Fibroblast of skin of abdomen (primary cell): ENCODE measurements around the gene PSMB10.
A peak's percentile ranks its signal among the peaks of the same experiment; 100 is the strongest.
"Not testable (repeated sequence)": the region's sequence is repeated elsewhere in the genome, so short reads cannot be mapped to it uniquely, and the experiment has no call there.

ENCODE experiments used
- DNase-seq: peaks from one replicate; pipeline ENCODE4 v3.0.0-alpha.2; 2013

Gene PSMB10

DNA sequence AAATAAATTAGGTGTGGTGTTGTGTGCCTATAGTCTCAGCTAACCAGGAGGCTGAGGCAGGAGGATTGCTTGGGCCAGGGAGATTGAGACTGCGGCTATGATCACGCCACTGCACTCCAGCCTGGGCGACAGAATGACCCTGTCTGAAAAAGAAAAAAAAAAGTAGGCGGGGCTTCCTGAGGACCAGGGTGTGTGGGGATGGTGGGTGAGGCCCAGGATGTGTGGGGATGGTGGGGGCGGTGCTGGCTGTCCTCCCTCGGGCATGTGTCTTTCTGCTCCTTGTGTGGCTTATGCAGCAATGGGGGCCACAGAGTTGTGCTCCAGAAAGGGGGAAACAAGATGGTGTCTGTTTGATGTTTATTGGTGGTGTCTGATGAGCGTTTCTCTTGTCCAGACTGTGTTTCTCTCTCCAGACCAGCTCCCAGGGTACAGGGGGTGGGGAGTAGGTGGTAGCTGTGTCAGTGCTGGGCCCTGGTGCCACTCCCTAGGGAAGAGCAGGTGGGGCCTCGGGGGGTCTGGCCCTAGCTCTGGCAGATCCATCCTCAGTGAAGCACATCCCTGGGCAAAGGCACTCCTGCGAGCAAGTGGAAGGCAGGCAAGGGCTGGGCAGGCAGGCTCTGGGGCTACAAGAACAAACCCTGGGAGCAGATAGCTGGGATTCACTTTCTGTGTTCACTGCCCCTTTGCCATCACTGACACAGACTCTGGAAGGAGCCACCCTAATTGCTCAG is 5.0 kb upstream of the PSMB10 start:
- DNase-seq, result no peak

DNA sequence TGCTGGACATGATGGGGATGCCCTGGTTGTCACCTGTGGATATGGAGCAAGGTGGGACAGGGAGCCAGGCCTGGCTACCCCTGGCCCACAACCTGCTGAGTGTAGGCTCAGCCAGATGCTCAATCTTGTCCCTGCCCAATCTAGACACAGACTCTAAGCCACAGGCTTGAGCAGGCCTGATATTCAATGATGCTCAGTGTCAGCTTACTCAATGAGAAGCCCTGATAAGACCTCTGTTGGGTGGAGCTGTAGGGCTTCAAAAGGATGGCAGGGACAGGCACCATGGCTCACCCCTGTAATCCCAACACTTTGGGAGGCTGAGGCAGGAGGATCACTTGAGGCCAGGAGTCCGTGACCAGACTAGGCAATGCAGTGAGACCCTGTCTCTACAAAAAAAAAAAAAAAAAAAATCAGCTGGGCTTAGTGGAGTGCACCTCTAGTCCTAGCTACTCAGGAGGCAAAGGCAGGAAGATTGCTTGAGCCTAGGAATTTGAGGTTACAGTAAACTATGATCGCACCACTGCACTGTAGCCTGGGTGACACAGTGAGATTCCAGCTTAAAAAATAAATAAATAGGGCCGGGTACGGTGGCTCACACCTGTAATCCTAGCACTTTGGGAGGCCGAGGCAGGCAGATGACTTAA is 3.9 kb upstream of the PSMB10 start:
- DNase-seq, result no peak

DNA sequence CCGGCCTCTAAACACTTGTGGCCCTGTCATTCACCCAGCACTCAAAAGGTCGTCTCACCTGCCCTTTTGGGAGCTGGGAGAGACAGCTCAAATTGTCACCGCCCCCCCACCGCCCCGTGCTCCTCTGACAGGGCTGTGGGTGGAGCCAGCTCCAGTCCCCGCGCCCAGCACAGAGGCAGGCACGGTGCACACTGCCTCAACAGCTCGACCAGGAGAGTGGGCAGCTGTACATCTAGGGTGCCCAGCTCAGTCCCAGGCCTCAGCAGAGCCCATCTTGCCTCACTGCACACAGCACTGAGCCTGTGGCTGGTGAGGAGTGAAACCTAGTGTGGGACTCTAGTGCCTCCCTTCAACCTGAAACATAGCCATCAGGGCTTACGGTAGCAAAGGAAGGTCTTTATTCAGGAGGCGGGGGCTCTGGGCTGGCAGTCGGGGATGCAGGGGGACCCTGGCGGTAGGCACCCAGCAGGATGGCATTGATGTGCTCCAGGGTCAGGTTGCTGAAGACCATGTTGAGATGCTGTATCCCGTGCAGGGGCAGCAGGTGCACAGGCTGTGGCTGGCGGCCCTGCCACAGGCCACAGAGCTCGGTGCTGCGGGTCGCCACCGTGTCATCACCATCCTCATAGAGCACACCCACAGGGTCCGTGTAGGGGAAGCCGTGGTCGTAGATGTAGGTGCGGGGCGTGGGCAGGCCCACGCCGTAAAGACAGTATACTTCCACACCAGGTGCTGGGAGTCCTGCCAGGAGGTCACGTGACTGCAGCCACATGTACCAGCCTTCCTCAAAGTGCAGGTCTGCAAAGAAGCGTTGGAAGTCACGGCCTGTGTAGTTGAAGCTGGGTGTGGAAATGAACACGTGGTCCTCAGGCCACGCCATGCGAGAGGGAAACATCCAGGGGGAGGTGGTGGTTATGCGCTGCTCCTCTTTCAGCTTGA is 3.1 kb upstream of the PSMB10 start:
- DNase-seq, result no peak

DNA sequence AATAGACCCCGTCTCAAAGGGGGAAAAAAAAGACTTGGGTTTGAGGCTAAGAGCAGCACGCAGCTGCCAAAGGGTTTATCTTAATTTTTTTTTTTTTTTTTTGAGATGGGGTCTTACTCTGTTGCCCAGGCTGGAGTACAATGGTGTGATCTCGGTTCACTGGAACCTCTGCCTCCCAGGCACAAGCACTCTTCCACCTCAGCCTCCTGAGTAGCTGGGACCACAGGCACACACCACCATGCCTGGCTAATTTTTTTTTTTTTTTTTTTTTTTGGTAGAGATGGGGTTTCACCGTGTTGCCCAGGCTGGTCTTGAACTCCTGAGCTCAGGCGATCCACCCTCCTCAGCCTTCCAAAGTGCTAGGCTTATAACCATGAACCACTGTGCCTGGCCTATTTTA is 1.1 kb upstream of the PSMB10 start:
- not testable (repeated sequence) for DNase-seq

DNA sequence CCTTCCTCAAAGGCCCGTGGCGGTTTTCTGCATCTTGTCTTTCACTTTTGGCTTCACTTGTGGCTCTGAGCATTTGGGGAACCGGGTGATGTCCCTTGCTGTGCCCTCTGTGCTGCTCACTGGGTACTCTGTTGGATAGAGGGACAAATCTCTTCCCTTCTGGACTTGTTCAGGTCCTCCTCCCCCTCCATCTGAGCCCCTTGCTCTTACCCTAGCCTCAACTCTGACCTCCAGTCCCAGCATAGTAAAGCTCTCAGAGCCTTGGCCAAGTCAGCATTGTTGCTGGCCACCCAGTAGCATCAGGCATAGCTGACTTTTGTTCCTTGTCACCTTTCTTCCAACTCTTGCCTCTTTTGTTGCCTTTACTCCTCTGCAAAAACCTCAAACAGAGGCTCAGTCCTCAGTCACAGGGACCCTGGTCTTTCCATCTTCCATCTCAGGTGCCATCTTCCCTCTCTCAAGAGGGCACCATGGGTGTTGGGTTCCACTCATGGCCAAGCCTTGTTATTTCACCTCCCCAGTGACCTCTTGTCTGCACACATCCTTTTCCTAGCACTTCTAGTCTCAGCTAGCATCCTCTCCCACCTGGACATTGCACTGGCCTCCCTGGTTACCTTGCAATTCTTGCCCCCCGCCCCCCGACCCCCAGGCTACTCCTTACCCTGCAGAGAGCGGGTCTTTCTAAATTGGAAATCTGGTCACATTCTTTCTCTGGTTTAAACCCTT is 393 bp upstream of the PSMB10 start:
- no peak for DNase-seq

DNA sequence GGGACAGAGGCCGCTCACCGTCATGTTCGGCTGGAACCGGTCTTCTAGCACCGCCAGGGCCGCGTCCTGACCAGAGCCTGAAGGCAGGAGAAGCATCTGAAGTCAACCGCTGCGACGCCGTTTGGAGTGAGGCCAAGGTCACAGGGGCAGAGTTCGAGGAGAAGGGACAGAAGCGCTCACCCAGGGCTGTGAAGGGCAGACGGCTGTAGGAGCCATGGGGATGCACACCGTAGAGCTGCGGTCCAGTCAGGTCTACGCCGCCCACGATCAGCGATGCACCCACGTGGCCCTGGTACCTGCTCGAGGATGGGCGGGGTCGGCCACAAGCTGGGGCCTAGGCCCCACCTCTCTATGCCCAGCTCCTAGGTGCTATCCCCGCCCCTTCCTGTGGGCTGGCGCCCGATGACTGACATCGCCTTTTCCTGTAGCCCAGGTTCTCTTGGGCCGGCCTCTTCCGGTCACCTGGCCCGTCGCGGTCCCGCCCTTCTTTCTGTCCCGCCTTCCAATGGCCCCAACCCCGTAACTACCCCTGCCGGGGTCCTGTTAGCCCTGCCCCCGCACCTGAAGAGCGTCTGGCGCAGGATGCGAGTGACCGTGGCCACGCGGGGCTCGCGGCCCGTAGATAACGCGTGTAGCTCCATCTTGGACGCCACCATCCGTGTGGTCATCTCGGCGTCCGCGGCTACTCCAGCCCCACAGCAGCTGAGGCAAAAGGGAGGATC is 1.1 kb downstream of the PSMB10 start:
- peak; percentile 89 for DNase-seq

DNA sequence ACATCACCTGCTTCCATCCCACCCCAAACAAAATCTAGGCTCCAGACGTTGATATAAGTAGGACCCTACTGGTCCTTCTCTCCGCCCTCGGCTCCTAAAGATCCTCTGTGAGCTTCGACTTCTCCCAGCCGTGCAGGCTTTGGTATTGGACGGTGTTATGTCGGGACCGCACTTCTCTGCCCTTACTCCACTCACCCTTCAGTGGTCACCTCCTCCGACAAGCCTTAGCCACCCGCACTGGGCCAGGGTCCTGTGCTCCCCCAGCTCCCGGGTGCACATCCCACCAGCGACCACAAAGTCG is 1.6 kb downstream of the PSMB10 start:
- DNase-seq, result no peak

DNA sequence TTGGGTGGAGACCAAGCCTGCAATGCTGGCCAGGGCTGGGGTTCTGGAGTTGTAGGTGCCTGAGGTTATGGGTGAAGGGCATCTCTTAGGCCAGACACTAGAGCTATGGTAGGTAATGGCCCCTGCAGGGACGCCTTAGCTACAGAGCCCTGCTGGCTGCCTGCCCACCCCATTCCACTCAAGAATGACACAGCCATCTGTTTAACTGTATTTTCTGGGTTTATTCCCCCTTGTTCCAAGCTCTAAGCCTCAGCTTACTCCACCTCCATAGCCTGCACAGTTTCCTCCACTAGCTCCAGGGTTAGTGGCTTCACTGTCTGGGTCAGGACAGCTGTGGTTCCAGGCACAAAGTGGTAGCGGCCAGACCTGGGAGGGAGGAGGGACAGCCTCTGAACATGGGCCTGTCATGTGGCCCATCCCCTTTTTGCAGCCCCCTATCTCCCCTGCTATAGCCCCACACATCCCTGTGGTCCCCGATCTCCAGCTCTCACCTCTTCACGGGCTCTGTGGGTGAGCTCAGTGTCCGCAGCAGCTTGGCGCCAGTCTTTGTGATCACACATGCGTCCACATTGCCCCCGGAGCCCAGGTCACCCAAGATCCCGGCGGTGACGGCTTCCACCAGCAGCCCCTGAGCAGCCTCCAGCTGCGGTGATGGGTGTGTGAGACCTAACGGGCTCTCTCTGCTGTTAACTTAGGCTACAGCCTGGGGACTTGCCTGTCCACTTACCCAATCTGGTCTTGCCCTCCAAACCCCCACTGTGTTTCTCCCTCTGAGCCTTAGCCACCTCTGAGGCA is 2.1 kb downstream of the PSMB10 start:
- DNase-seq, result no peak

DNA sequence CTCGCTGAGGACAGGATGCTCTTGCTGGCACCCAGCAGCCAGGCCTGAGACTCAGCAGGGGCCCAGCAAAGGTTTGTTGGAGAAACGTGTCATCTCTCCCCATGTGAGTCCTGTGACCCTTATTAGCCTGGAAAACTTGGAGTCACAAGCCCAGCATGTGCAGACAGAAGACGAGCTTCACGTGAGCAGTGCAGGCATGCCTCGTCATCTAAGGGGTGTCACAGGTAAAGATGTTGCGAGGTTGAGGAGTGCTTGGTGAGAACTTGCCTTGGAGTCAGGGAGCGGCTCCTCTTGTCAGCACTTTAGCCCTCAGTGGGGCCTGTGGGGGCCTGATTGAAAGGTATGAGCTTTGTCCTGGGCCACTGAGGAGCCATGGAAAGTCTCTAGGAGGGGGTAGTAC is 2.8 kb downstream of the PSMB10 start:
- DNase-seq, result no peak

DNA sequence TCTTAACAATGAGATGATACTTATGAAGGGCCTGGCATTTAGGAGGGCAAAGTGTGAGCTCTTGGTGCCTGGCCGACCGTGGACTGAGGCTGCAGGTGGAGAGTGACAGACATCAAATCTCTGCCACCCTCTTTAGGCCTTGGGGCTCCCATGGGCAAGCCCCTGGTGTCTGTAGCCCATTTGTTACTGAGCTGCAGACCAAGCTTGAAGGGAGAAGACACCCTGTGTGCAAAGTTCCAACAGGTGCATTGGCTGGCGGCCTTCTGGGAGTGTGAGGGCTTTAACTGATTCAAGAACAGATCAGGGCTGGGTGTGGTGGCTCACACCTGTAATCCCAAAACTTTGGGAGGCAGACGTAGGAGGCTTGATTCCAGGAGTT is 4.2 kb downstream of the PSMB10 start:
- no peak for DNase-seq

DNA sequence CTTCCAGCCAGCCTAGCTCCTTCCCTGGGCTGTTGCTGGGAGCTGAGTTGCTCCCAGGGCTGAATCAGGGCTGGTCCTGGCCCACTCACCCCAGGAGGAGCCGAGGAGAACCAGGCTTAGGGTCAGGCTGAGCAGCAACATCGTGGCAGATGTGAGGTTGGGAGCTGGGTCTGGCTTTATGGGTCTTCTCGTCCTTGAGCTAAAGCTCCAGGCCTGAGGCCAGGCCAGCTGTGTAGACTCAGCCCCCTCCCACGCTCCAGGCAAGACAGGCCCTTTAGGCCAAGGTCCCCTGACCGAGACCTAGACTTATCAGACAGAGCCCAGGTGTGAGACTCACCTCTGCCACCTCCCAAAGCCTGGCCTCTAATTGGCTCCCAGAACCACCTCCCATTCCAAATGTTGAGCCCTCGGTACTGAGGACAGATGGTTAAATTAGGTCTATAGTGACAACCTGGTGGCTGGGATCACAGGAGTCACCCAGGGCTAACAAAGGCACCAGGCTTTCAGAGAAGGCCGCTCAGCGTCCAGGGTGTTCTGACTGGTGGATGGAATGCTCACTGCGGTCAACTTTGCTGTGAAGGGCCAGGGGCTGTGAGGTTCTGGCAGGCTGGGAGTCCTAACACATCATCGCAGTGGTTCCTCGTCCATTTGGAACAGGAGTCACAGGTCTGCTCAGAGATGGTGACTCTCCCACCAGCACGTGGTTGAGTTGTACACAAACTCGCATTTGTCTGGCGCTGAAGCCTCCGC is 4.8 kb downstream of the PSMB10 start, which contains the start of gene CTRL:
CTRL (minus strand) TSS at position 151 of the 750 bp plus-strand sequence; CDS start at position 141, 10 bp downstream.
- DNase-seq, result no peak

DNA sequence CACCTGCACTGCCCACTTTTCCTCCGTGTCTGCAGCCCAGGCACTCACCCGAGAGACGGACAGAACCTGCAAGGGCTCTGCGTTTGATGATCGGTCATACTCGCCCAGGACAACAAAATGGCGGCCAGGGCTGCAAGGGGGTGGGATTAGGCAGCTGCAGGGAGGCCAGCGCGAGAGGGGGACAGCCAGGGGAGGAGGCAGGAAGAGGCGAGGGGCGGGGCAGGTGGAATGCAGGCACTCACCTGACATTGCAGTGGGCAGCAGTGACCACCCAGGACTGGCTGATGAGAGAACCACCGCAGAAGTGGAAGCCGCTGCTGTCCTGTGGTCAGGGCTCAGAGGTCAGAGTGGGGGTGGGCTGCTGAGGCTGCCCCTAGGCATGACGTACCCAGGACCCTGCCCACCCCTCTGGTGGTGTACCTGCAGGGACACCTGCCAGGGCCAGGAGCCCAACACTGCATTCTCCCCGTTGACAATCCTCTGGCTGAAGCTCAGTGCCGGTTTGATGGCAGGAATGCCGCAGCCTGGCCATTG is 5.9 kb downstream of the PSMB10 start:
- DNase-seq, result no peak

DNA sequence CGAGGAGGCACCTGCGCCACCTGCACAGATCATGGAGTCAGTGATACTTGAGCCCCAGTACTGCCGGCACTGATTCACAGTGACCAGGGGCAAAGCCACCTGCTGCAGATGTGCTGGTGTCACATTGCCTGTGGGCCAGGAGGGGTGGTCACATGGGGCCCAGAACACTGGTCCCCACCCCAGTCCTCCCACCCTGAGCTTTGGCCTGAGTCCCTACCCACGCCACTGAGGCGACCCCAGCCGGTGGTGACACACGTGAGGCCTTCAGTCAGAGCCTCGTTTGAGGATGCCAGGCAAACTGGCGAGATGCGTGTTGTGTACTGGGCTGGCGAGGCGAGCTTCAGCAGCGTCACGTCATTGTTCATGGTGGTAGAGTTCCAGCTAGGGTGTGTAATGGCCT is 6.5 kb downstream of the PSMB10 start:
- no peak for DNase-seq

DNA sequence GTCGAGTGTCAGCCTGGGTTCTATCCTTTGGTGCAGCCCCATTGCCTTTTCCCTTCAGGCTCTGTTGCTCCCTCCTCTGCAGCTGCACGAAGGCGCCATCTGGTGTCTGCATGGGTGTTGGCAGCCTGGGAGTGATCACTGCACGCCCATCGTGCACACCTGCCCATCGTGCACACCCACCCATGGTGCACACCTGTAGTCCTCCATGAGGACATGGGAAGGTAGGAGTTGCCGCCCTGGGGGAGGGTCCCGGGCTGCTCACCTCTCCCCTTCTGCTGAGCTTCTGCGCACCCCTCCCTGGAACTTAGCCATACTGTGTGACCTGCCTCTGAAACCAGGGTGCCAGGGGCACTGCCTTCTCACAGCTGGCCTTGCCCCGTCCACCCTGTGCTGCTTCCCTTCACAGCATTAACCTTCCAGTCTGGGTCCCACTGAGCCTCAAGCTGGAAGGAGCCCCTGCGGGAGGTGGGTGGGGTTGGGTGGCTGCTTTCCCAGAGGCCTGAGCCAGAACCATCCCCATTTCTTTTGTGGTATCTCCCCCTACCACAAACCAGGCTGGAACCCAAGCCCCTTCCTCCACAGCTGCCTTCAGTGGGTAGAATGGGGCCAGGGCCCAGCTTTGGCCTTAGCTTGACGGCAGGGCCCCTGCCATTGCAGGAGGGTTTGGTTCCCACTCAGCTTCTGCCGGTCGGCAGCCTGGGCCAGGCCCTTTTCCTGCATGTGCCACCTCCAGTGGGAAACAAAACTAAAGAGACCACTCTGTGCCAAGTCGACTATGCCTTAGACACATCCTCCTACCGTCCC is 7.9 kb downstream of the PSMB10 start:
- DNase-seq, result peak; percentile 41

DNA sequence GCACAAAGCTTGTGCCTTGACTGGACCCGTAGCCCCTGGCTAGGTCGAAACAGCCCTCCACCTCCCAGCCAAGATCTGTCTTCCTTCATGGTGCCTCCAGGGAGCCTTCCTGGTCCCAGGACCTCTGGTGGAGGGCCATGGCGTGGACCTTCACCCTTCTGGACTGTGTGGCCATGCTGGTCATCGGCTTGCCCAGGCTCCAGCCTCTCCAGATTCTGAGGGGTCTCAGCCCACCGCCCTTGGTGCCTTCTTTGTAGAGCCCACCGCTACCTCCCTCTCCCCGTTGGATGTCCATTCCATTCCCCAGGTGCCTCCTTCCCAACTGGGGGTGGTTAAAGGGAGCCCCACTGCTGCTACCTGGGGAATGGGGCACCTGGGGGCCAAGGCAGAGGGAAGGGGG is 8.5 kb downstream of the PSMB10 start:
- DNase-seq, result no peak

DNA sequence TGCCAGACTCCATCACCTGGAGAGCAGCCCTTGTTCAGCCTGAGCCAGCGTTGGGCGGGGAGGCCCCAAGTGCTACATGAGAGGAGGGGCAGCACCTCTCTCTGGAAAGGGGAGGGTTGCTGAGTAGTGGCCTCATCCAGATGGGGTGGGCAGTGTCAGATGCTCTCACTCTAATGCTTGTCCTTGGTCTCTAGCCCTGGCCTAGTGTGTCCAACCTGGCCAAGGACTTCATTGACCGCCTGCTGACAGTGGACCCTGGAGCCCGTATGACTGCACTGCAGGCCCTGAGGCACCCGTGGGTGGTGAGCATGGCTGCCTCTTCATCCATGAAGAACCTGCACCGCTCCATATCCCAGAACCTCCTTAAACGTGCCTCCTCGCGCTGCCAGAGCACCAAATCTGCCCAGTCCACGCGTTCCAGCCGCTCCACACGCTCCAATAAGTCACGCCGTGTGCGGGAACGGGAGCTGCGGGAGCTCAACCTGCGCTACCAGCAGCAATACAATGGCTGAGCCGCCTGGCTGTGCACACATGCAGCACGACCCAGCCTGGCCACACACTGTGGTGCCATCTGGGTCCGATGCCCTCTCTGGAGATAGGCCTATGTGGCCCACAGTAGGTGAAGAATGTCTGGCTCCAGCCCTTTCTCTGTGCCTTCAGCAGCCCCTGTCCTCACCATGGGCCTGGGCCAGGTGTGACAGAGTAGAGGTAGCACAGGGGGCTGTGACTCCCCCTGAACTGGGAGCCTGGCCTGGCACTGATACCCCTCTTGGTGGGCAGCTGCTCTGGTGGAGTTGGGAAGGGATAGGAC is 9.3 kb downstream of the PSMB10 start:
- DNase-seq, result no peak

DNA sequence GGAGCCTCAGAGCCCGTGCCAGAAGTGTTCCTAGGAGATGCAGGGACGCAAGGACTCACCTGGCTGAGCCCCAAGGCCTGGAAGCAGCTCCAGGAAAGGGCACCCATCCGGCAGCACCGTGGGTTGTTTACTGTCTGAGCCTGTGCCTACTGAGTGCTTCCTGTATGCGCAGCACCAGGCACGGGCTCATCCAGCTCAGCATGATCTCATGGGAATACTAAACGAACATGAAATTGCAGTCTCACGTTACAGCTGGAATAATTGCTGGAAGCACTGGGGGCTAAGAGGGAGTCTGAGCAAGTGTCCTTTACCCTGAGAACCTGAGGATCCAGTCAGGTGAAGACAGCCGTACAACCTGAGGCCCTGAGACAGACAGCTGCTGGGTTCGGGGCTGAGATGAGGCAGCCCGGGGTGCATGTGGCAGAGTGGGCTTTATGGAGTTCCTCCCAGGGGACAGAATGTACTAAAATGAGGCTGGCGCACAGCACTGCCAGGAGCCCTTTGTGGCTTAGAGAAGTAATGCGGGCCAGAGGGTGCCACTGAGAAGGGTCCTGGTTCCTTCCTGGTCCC is 10.4 kb downstream of the PSMB10 start:
- no peak for DNase-seq
